Heart left ventricle (tissue), 13 donors: ENCODE data around the gene ATP23.

Source experiments
- CTCF ChIP-seq, 12 donors: fragments of 200-600 bp; sonication (generic) in 4 of 12; IDR thresholded peaks; one replicate each; pipeline versions ENCODE4 v1.5.0 to v1.8.0; 2018 to 2022; ENCODE audit warnings: antibody characterized with exemption in 12 of 12, mild to moderate bottlenecking in 5 of 12
- POLR2A ChIP-seq, 2 donors: fragments of 450-650 bp; IDR thresholded peaks; one replicate each; pipeline ENCODE4 v1.6.1; 2017; ENCODE audit warnings: antibody characterized with exemption in 2 of 2, mild to moderate bottlenecking in 2 of 2, moderate library complexity in 2 of 2
- donor health status: ischemic (EF 13 %, LVEDD 7.1; RV severe dilation, severe dysfunction).
- donor health status: DM: no; HTN: yes; CAD: no.
- donor health status: DM: no; HTN: no; CAD: no.
- donor health status: ischemic (EF 25% LVEDD 6.9; RV normal size, moderate dysfunction).
- donor health status: ischemic (EF 25% LVEDD 5.7; RV mildly dilated, moderate dysfunction).
- donor health status: ischemic (EF 35%, LVEDD 5.7; RV mildly dilated, moderate dysfunction).
- donor health status: nonischemic (EF 11% LVEDD 7.7; RV severe dilation, severe dysfunction).
- donor health status: DM: yes; HTN: yes; CAD: no.
- donor health status: PGD.
- donor health status: ischemic (EF 29% LVEDD 5.4; RV normal size, mild dysfunction).
- donor health status: nonischemic (EF 23%, LVEDD 6.1; RV moderate dilation, normal function).

GRCh38 chr12:57894399-57895292, 46.7 kb upstream of the ATP23 start:
- no peak for TF ChIP-seq CTCF (IDR thresholded peaks at IDR 0.05)
- TF ChIP-seq POLR2A (IDR thresholded peaks at IDR 0.05) = no peak
